ENCODE measurements around the gene GLCE.
"Not testable (repeated sequence)": the region's sequence is repeated elsewhere in the genome, so short reads cannot be mapped to it uniquely, and the experiment has no call there.

The GLCE gene

DNA sequence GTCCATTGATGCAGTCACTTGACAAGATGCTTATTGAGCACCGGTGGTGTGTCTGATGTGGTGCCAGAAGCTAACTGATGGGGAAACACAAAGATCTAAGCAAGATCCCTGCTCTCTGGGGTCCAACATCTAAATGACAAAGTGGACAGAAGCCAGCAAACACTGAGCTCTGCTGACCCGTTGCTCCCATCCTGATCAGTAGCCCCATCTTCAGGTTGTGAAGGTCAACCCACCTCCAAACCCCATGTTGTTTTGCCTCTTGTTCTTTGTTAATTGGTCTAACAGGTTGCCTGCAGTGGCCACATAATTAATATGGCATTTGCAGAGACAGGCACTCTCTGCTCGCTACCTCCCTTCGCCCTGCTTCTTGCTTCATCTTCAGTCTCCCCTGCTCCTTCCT is 21.5 kb upstream of the GLCE start:
- FAIRE-seq = no peak

DNA sequence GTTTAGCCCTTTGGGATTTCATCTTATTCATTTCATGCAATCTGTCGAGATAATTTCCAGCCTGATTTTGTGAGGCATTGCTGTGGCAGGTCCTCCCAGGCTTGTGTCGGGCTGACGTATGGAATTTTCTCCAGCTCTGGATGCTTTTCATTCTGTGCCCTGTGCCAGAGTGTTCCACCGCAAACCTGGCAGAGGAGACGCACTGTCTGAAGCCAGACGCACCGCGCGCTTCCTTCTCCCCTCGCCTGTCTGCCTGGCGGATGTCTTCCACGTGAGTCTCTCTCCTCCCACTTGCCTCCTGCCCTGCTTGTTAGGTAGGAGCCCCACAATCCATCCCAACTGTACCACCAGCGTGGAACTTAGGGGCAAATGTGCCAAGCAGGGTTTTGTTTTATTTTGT is 20.1 kb upstream of the GLCE start:
- FAIRE-seq = no peak

DNA sequence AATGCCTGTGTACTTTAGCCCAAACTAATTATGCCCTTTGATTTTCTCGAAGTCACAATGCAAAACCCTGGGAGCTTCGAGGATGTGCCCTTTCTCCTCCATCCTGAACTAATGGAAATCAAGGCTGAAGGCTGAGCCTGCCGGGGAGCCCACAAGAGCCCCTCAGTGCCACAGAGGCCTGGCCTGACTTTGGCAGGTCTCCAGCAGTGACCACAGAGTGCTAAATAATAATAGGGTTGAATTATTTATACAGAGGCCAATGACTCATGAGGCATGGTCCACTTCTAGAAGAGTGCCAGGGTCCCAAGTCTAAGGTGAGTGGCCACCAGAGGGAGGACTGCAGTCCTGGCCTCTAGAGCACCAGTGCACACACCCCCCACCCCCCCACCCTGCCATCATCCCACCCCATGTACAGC is 19.1 kb upstream of the GLCE start:
- no peak for FAIRE-seq

DNA sequence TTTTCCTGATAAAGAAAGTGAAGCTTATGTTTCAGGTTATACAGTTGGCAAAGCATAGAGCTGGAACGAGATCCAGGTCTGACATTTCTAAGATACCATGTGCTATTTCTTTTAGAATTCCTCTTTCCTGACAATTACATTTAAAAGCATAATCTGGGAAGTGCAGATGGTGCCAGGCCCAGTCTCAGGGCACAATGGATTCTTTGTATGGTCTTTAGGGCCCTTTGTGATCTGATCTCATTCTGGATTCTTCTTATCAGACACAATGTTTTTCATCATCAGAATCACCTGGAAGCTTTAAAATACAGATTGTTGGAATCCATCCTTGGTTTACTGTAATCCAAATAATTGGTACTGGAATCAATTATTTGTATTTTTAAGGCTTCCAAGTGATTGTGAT is 18.6 kb upstream of the GLCE start:
- no peak for FAIRE-seq

GRCh38 chr15:69143756-69144436 is 16.5 kb upstream of the GLCE start:
- FAIRE-seq = no peak

GRCh38 chr15:69144530-69144929 is 15.9 kb upstream of the GLCE start:
- no peak for FAIRE-seq

DNA sequence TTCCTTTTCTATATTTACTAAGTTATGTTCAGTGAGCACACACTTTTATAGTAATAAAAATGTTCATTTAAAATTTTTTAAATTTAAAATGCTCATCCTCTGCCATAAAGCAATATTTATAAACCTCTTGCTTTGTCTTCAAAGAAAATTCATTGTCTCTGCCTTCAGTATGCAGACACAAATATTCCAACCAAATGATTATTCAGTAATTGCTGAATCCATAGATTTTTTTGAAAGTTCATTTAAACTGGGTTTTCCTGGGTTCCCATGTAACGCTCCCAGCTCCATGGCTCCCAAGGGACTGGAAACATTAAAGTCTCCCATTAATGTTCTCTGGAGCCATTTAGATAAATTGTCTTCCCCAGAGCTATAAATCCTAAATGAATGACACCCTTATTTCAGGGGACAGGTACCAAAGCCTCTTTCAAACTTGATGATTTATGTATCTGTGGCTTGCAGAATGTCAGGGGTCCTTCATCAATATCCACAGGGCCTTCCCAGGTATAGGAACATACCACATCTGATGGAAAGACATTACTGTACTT is 15.2 kb upstream of the GLCE start:
- no peak for FAIRE-seq

- no peak for FAIRE-seq
Measured at GRCh38 chr15:69145694-69146492, 14.5 kb upstream of the GLCE start.

DNA sequence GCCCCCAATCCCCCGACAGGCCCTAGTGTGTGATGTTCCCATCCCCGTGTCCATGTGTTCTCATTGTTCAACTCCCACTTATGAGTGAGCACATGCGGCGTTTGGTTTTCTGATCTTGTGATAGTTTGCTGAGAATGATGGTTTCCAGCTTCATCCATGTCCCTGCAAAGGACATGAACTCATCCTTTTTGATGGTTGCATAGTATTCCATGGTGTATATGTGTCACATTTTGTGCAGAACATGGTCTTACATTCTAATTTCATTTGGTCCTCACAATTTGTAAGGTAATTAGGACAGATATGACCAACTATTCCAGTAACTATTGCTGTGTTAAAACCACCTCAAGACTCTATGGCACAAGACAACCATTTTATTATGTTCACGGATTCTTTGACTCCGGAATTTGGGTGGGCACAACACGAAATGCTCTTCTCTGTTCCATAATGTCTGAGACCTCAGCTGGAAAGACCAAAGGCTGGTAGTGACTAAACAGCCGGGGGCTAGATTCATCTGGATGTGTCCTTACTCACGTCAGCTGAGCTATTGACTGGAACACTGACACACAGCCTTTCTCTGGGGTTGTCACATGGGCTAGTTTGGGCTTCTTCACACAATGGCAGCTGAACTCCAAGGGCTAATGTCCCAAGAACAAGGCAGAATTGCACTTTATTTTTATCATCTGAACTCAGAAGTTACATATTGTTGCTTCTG is 13.6 kb upstream of the GLCE start:
- FAIRE-seq = no peak

DNA sequence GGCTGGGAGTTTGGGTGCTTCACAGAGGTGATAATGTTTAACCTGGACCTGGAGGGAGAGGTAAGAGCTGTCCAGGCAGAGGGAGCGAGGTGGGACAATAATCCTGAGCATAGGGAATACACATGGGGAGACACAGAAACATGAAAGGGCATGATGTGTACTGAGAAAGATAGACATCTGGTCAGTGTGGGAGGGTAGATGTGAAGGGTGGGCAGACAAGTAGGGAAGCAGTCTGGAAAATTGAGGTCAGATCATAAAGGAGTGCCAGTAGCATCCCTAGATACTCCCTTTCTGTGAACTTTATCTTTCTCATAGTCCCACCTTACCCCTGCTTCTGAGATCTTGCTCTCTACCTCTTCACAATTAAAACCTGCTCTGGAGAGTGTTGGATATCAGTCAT is 12.0 kb upstream of the GLCE start:
- FAIRE-seq = no peak

- no peak for FAIRE-seq
Measured at GRCh38 chr15:69149163-69149562, 11.3 kb upstream of the GLCE start.

GRCh38 chr15:69149803-69150202 is 10.6 kb upstream of the GLCE start:
- FAIRE-seq = no peak

GRCh38 chr15:69150336-69150735 is 10.1 kb upstream of the GLCE start:
- FAIRE-seq = no peak

DNA sequence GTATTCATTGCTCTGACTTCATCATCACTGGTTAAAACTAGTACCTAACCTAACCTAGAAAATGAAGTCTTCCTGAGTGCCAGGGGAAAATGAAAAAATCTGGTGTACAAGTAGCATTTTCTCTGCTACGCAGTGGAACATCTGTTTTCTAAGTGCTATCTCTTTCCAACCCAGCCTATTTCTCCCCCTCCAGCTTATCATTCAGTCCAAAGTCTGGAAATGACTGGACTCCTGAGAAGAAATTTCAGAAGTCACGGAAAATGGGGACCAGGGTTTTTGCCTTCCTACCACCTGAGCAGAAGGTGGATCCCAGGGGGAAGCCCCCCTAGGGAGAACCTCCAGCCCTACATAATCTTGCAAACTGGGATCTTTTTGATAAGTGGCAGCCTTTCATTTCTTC is 9.6 kb upstream of the GLCE start:
- no peak for FAIRE-seq

- no peak for FAIRE-seq
Measured at GRCh38 chr15:69153046-69153445, 7.4 kb upstream of the GLCE start.

DNA sequence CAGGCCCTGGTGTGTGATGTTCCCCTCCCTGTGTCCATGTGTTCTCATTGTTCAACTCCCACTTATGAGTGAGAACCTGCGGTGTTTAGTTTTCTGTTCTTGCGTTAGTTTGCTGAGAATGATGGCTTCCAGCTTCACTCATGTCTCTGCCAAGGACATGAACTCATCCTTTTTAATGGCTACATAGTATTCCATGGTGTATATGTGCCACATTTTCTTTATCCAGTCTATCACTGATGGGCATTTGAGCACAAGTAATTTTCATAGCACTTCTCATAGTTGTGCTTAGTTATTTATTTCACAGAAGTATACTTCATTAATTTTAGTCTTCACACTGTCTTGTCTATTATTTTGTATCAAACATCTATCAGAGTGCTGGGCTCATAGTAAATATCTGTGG is 6.8 kb upstream of the GLCE start:
- not testable (repeated sequence) for FAIRE-seq

- no peak for FAIRE-seq
Measured at GRCh38 chr15:69154078-69154477, 6.4 kb upstream of the GLCE start.

DNA sequence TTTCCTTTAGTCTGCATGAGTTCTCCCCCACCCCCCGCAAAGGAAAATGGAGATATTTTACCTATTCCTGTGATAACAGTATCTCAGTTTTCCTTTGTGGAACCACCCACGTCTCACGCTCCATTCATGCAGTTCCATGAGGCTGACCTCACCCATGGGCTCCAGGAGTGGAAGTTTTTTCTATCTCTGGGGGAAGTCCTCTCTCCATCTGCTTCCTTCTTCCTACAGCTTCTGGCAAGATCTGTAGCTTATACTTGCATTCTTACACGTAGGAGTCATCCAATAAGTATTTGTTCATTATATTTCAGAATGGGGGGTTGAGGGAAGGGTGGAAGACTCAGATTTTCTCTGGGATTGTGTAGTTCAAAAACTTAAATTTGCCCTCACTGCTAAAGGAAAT is 5.8 kb upstream of the GLCE start:
- no peak for FAIRE-seq

DNA sequence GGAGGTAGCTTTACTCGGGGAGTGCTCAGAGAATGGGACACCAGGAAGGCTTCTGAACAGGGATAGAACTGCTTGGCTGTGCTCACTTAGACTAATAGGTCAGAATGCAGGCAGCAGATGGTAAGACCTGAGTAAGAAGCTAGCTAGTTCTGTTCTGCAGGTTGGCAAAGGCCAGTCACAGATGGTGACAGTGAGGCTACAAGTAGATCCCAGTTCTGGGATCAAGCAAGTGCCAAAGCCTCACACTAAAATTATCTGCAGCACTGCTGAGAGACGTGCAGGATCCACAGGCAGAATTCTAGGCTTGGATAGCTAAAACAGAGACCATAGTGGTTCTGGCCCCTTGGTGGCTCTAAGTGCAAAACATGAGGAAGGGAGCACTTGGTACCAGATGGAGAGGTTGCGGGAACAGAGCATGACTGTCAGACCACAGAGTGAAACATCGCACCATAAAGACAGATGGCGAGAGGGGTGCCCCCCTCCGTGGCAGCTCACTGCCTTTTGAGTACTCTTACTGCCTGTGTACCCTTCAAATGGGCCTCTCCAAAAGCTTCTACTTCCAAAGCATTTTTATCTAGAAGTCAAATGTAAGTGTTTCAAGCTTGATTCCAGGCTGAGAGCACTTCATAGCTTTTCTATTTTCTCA is 3.6 kb upstream of the GLCE start:
- FAIRE-seq = no peak

GRCh38 chr15:69158201-69158842 is 2.1 kb upstream of the GLCE start:
- no peak for FAIRE-seq

- FAIRE-seq = no peak
Measured at GRCh38 chr15:69158843-69159240, 1.6 kb upstream of the GLCE start.

DNA sequence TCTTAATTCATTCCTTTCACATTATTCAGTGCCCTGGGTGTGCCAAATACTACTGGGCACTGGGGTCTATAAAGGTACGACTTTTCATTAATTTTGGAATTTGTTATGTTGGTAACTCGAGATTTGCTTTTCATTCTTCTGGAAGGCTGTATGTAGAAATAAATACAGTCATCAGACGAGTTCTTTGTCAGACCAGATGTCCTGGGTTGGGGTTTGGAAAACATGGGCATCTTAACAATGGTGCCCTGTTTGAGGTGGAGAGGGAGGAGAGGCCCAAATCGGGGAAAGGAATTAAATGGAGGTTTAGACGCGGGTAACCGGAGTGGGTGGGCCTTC is 662 bp upstream of the GLCE start:
- no peak for FAIRE-seq
